Activated CD8-positive, alpha-beta T cell treated with anti-CD3 and anti-CD28 coated beads for 36 hours (primary cell): Measurements from ENCODE around the gene LRRD1. TPM values are rescaled to one million over a fixed set of nuclear protein-coding genes. Genes with fewer than 3 reads are reported as not detected.

Experiments used
- ATAC-seq: fragments of 200-7000 bp; cut with Tn5 transposase; one replicate; pipeline ENCODE4 v1.10.0; 2021; ENCODE audit warnings: mild to moderate bottlenecking, moderate library complexity
- CTCF ChIA-PET: fragments of 350-600 bp; sonication (Branson Sonifier 250); formaldehyde crosslinking; loops from one replicate; lab custom pipeline; 2021; ENCODE audit warnings: antibody characterized with exemption; lab: Charles Lee
- POLR2A ChIA-PET: fragments of 350-600 bp; sonication (Branson Sonifier 250); formaldehyde crosslinking; loops from one replicate; lab custom pipeline; 2021; ENCODE audit warnings: antibody characterized with exemption; lab: Charles Lee
- DNase-seq: peaks from one replicate; pipeline ENCODE4 v3.0.0-alpha.2; 2020
- H3K27ac Mint-ChIP-seq: one replicate; pipeline ENCODE4 v1.8.0; 2021; ENCODE audit warnings: mild to moderate bottlenecking, mixed read lengths
- H3K27me3 Mint-ChIP-seq: one replicate; pipeline ENCODE4 v1.8.0; 2021; ENCODE audit warnings: mixed read lengths
- H3K36me3 Mint-ChIP-seq: one replicate; pipeline ENCODE4 v1.8.0; 2021; ENCODE audit warnings: low read depth, mixed read lengths
- H3K4me1 Mint-ChIP-seq: one replicate; pipeline ENCODE4 v1.8.0; 2021; ENCODE audit warnings: low read depth, mixed read lengths
- H3K4me3 Mint-ChIP-seq: one replicate; pipeline ENCODE4 v1.8.0; 2021; ENCODE audit warnings: mild to moderate bottlenecking, moderate library complexity, mixed read lengths
- H3K9me3 Mint-ChIP-seq: one replicate; pipeline ENCODE4 v1.8.0; 2021; ENCODE audit warnings: mixed read lengths
- CTCF ChIP-seq: fragments of 200-600 bp; IDR thresholded peaks from one replicate; pipeline ENCODE4 v1.8.0; 2022; ENCODE audit warnings: antibody characterized with exemption, mild to moderate bottlenecking
- intact Hi-C: fragments of 100-400 bp; cut with micrococcal nuclease; formaldehyde crosslinking; loops from one replicate; pipeline ENCODE4 v1.10.0; 2022
- total RNA-seq, 2 experiments: library from RNA; stranded (reverse); gene quantifications; one replicate each; pipeline ENCODE4 v1.2.3, GENCODE V29; 2021

The LRRD1 gene
- total RNA-seq, 2 experiments from 2014 or later = not detected

DNA sequence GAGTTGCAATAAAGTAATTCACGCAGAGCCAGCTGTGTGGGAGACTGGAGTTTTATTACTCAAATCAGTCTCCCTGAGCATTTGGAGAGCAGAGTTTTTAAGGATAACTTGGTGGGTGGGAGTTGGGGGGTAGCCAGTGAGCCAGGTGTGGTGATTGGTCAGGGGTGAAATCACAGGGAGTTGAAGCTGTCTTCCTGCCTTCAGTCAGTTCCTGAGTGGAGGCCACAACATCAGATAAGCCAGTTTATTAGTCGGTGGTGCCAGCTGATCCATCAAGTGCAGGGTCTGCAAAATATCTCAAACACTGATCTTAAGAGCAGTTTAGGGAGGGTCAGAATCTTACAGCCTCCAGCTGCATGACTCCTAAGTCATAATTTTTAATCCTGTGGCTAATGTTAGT is 41.4 kb downstream of the LRRD1 start:
- POLR2A ChIA-PET = interaction anchor here (0.8 to 1.4 kb wide), 2 partner anchors 12 to 310 kb away, joined by 3 read pairs; partner anchors contain the start of gene GATAD1

GRCh38 chr7:92135052-92135889 is 43.7 kb downstream of the LRRD1 start:
- ATAC-seq (no peak), DNase-seq (peak; percentile 29)
- H3K27me3 Mint-ChIP-seq = no peaks in the 10 kb centered on the region
- H3K4me3 Mint-ChIP-seq = peak overlapping the region; percentile 99
- intact Hi-C loops = no loop called here
- H3K4me1 Mint-ChIP-seq = peaks cover 32% of the 10 kb centered on the region
- ChIA-PET CTCF (interaction anchor here (1.0 to 1.3 kb wide), 3 partner anchors 10 to 255 kb away, joined by 3 to 4 read pairs (median 3); partner anchors contain the start of gene MTERF1), POLR2A (interaction anchor here (0.7 to 1.6 kb wide), 6 partner anchors 12 to 313 kb away, joined by 3 to 5 read pairs (median 4); partner anchors contain the start of genes AKAP9 and GATAD1)
- no peak for TF ChIP-seq CTCF
- H3K9me3 Mint-ChIP-seq = no peaks in the 10 kb centered on the region
- H3K36me3 Mint-ChIP-seq = peaks cover 20% of the 10 kb centered on the region
- H3K27ac Mint-ChIP-seq = peak overlapping the region; percentile 100

More for the DNA sequence above, 41.4 kb downstream of the LRRD1 start:
- Mint-ChIP-seq H3K27me3 (no peaks in the 10 kb centered on the region), H3K9me3 (no peaks in the 10 kb centered on the region), H3K36me3 (peaks cover 6% of the 10 kb centered on the region), H3K4me3 (no peak overlapping the region), H3K27ac (no peak overlapping the region), H3K4me1 (peaks cover 14% of the 10 kb centered on the region)
- CTCF ChIA-PET = interaction anchor here (1.3 kb wide), 1 partner anchor 309 kb away, joined by 3 read pairs; no protein-coding TSS in a partner anchor
- TF ChIP-seq CTCF = no peak
- DNase-seq (no peak), ATAC-seq (no peak)
- intact Hi-C loops = no loop called here

DNA sequence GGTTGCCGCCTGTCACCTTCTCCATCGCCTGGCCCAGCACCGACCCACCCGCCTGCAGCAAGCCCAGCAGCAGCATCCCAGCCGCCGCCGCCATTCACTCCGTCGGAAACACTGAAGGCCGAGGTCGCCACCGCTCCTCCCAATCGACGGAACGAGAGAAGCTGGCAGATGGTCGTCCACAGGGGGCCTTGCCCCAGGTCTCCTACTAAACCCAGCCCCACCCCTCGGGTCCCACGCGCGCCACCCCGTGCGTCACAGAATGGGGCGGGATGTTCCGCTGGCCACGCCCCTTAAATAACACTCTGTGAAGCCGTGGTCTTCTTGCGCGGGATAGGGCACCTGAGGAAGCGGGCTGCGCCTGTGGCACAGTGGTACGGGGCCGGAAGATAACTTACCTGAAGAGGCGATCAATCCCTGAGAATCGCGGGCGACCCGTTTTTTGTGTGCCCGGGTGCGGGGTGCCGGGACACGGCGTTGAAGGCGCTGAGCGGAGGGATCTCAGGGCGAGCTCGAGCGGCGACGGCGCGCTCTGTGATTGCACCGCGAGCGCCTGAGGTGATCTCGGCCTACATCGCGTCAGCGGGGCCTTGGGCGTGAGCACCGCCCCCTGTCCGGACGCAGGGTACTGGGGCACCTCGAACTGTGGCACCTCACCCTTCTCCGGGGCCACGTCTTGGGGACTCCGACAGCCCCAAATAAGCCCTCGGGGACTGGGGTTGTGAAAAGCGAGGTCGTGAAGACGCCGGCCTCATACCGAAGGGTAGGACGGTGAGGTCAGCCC is 44.5 kb downstream of the LRRD1 start, which contains the start of gene CYP51A1:
Gene CYP51A1 (minus strand): TSS at position 207 of the 781 bp plus-strand sequence. CDS start 113 bp downstream, at position 94.
- H3K9me3 Mint-ChIP-seq = no peaks in the 10 kb centered on the region

DNA sequence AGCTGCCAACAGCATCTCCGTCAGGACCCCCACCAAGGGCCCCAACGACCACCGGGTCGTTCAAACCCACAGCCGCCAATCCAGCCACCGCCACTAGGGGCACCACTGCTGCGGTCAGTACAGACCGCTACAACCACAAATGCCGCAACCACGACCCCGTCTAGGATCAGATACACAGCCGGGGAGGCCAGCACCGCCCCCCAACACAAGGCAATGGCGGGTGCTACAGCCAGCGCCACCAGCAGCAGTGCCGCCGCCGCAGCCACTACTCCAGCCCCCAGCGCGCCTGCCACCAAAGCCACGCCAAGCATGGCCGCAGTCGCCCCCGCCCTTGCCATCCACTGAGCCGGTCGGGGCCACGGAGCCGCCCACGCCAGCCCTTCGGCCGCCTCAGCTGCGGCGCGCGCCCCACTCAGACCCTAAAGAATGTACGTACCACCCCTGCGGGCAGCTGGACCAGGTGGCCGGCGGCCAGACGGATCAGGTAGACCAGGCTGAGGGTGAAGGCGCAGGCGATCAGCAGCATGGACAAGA is 45.1 kb downstream of the LRRD1 start:
- CTCF ChIA-PET = interaction anchor here (0.7 to 1.4 kb wide), 7 partner anchors 8 to 331 kb away, joined by 3 to 8 read pairs (median 4); partner anchors contain the start of genes ANKIB1, GATAD1, KRIT1 and MTERF1
- no peaks in the 10 kb centered on the region for H3K9me3 Mint-ChIP-seq
- ATAC-seq (peak; percentile 25), DNase-seq (peak; percentile 75)
- H3K4me3 Mint-ChIP-seq = peak overlapping the region; percentile 99
- H3K4me1 Mint-ChIP-seq = peaks cover 32% of the 10 kb centered on the region
- POLR2A ChIA-PET = interaction anchor here (0.7 to 1.6 kb wide), 7 partner anchors 8 to 313 kb away, joined by 3 to 6 read pairs (median 5); partner anchors contain the start of genes AKAP9, ANKIB1, GATAD1 and KRIT1
- H3K36me3 Mint-ChIP-seq = peaks cover 27% of the 10 kb centered on the region
- peak overlapping the region; percentile 100 for H3K27ac Mint-ChIP-seq
- no peaks in the 10 kb centered on the region for H3K27me3 Mint-ChIP-seq
- intact Hi-C loops = no loop called here
- peak; percentile 78 for TF ChIP-seq CTCF

More for the DNA sequence above, 44.5 kb downstream of the LRRD1 start, which contains the start of gene CYP51A1:
- DNase-seq (peak; percentile 95), ATAC-seq (peak; percentile 92)
- intact Hi-C loops = no loop called here
- no peak for TF ChIP-seq CTCF
- peaks cover 32% of the 10 kb centered on the region for H3K4me1 Mint-ChIP-seq
- peak within 1 kb of the TSS; percentile 100 for H3K27ac Mint-ChIP-seq
- H3K27me3 Mint-ChIP-seq = no peaks in the 10 kb centered on the region
- ChIA-PET POLR2A (interaction anchor here (0.6 to 1.6 kb wide), 10 partner anchors 9 to 393 kb away, joined by 3 to 6 read pairs (median 4); partner anchors contain the start of genes AKAP9 and GATAD1), CTCF (interaction anchor here (0.7 to 1.4 kb wide), 5 partner anchors 9 to 330 kb away, joined by 3 to 4 read pairs (median 3); partner anchors contain the start of genes GATAD1 and MTERF1)
- peak within 1 kb of the TSS; percentile 99 for H3K4me3 Mint-ChIP-seq
- H3K36me3 Mint-ChIP-seq = peaks cover 27% of the 10 kb centered on the region
